ENCODE measurements around the gene OTUD4. TPM values are rescaled to one million over a fixed set of nuclear protein-coding genes. Genes with fewer than 3 reads are reported as not detected.

The OTUD4 gene
- total and polyA plus RNA-seq, 2 donors (not counting 3 experiments of a cell fraction or from before 2014, with no cell fraction given) = 12.6 to 40.9 TPM

- H3K27me3 ChIP-seq (ENCODE audit: control insufficient read depth in 2 of 2, insufficient read depth in 2 of 2, low read length in 2 of 2) = no peaks in the 10 kb centered on the region
- BruUV-seq (replicated peaks) = no TSS peak
- DNase-seq (ENCODE audit: low read depth, low spot score) (no peak), FAIRE-seq (no peak)
- no peak overlapping the region for H3K27ac ChIP-seq (ENCODE audit: insufficient read depth, low read depth, low read length)
- ChIA-PET POLR2A (no interaction called here), CTCF (interaction anchor here (2.8 kb wide), 2 partner anchors 453 to 460 kb away, joined by 24 to 31 read pairs; no protein-coding TSS in a partner anchor)
- no peaks in the 10 kb centered on the region for H4K20me1 ChIP-seq (replicated peaks; ENCODE audit: control insufficient read depth, extremely low read depth, insufficient read depth, low read length)
- peaks cover 28% of the 10 kb centered on the region for H3K4me1 ChIP-seq (ENCODE audit: control insufficient read depth, extremely low read depth, insufficient read depth, low read length)
- H3K79me2 ChIP-seq (ENCODE audit: control insufficient read depth, insufficient read depth, low read length) = peaks cover 17% of the 10 kb centered on the region
- no peaks in the 10 kb centered on the region for H3K9me3 ChIP-seq (replicated peaks; ENCODE audit: control insufficient read depth, insufficient read depth, low read length)
- intact Hi-C loops (cut with micrococcal nuclease) = loop anchor here (5.0 to 10.0 kb wide), 2 partner anchors 228 to 390 kb away; no protein-coding TSS in a partner anchor
- no peak for TF ChIP-seq CTCF (IDR thresholded peaks at IDR 0.05; ENCODE audit: extremely low read depth in 1 of 2, insufficient read depth in 1 of 2, low read depth in 1 of 2, low read length in 2 of 2)
- no peak for TF ChIP-seq MYC (IDR thresholded peaks at IDR 0.05; ENCODE audit: low read depth, low read length)
- TF ChIP-seq GATA2 (IDR thresholded peaks at IDR 0.05; ENCODE audit: insufficient read depth, insufficient read length, low read depth, low read length) = no peak
- no peak for TF ChIP-seq JUN (IDR thresholded peaks at IDR 0.05; ENCODE audit: borderline replicate concordance, insufficient read depth, insufficient read length, low read depth)
- TF ChIP-seq EZH2 (IDR thresholded peaks at IDR 0.05; ENCODE audit: borderline replicate concordance, low read depth, low read length, severe bottlenecking) = no peak
- no peak for TF ChIP-seq POLR2AphosphoS5 (IDR thresholded peaks at IDR 0.05; ENCODE audit: insufficient read depth, low read depth, low read length)
- TF ChIP-seq, protein P1, sequence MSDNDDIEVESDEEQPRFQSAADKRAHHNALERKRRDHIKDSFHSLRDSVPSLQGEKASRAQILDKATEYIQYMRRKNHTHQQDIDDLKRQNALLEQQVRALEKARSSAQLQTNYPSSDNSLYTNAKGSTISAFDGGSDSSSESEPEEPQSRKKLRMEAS (IDR thresholded peaks at IDR 0.05; ENCODE audit: insufficient read depth, insufficient read length) = no peak
- no peak for TF ChIP-seq POLR2A (IDR thresholded peaks at IDR 0.05; ENCODE audit: low read depth, low read length)
- TF ChIP-seq FOS (IDR thresholded peaks at IDR 0.05; ENCODE audit: borderline replicate concordance, insufficient read depth, low read length) = no peak
- no peak overlapping the region for H2AFZ ChIP-seq (ENCODE audit: low read depth, low read length)
- H3K4me2 ChIP-seq (ENCODE audit: insufficient read depth, low read length) = no peak overlapping the region
- dilution Hi-C loops (cut with MboI; ENCODE audit: extremely low pct_ligation_motif_present, low sequenced_read_pairs) = no loop called here
- H3K36me3 ChIP-seq (ENCODE audit: control insufficient read depth in 2 of 2, extremely low read depth in 1 of 2, insufficient read depth in 2 of 2, low read length in 2 of 2) = peaks cover 9 to 12% of the 10 kb centered on the region in 2 experiments
- H3K4me3 ChIP-seq (replicated peaks in 1 of 3; ENCODE audit: insufficient read depth in 1 of 3, low read depth in 1 of 3, low read length in 3 of 3) = no peak overlapping the region
- no peak overlapping the region for H3K9ac ChIP-seq (replicated peaks; ENCODE audit: extremely low read depth, insufficient read depth, low read length)
- no peaks in the 10 kb centered on the region for H3K9me1 ChIP-seq (replicated peaks; ENCODE audit: control insufficient read depth, extremely low read depth, insufficient read depth, low read length)
Measured at GRCh38 chr4:145156986-145157385, 23.4 kb downstream of the OTUD4 start.

Data from endothelial cell of umbilical vein (primary cell).